Osteoblast (primary cell): ENCODE results near the gene AADACL3. TPM values are rescaled to one million over a fixed set of nuclear protein-coding genes. Genes with fewer than 3 reads are reported as not detected.
A peak's percentile ranks its signal among the peaks of the same experiment; 100 is the strongest.

Experiments
- DNase-seq: peaks from one replicate; pipeline ENCODE4 v3.0.0; 2011; ENCODE audit warnings: low spot score, mixed read lengths; ENCODE audit not compliant: insufficient read length; ENCODE audit errors: missing footprints
- H2AFZ ChIP-seq: 2 replicates; pipeline ENCODE4 v1.6.0; 2011; ENCODE audit warnings: mild to moderate bottlenecking, low read length
- H3K27ac ChIP-seq: 2 replicates; pipeline ENCODE4 v1.5.1; 2011; ENCODE audit warnings: mild to moderate bottlenecking, low read depth, low read length, moderate library complexity
- H3K27me3 ChIP-seq: 2 replicates; pipeline ENCODE4 v1.6.0; 2012; ENCODE audit warnings: mild to moderate bottlenecking, control low read depth, inconsistent platforms, low read length, moderate library complexity; ENCODE audit not compliant: insufficient read depth
- H3K36me3 ChIP-seq: 2 replicates; pipeline ENCODE4 v1.5.1; 2011; ENCODE audit warnings: mild to moderate bottlenecking, low read length, control low read depth, moderate library complexity; ENCODE audit not compliant: insufficient read depth
- H3K4me1 ChIP-seq: 2 replicates; pipeline ENCODE4 v1.5.1; 2011; ENCODE audit warnings: mild to moderate bottlenecking, low read length, control low read depth, moderate library complexity; ENCODE audit not compliant: insufficient read depth
- H3K4me2 ChIP-seq: 2 replicates; pipeline ENCODE4 v1.6.0; 2011; ENCODE audit warnings: mild to moderate bottlenecking, low read length; ENCODE audit not compliant: insufficient read depth
- H3K4me3 ChIP-seq: fragments of 200-600 bp; sonication (generic); 3 replicates; pipeline ENCODE4 v1.5.1; 2012; ENCODE audit warnings: mild to moderate bottlenecking, low read length, inconsistent platforms; ENCODE audit not compliant: insufficient read depth
- H3K79me2 ChIP-seq: 2 replicates; pipeline ENCODE4 v1.6.0; 2012; ENCODE audit warnings: mild to moderate bottlenecking, low read length, control low read depth, inconsistent platforms; ENCODE audit not compliant: insufficient read depth
- H3K9me3 ChIP-seq: 2 replicates; pipeline ENCODE4 v1.5.1; 2011; ENCODE audit warnings: low read depth, low read length, control low read depth
- H4K20me1 ChIP-seq: 2 replicates; pipeline ENCODE4 v1.6.0; 2012; ENCODE audit warnings: mild to moderate bottlenecking, low read length, control low read depth; ENCODE audit not compliant: insufficient read depth
- CTCF ChIP-seq: IDR thresholded peaks from 2 replicates; pipeline ENCODE4 v1.5.1; 2011; ENCODE audit warnings: mild to moderate bottlenecking, low read depth, low read length, moderate library complexity; ENCODE audit errors: extremely low read depth
- total RNA-seq: library from RNA; depleted of rRNA; stranded (reverse); fragments of >200 nt; gene quantifications from 2 replicates; pipeline ENCODE4 v1.2.3, GENCODE V29; 2012

The AADACL3 gene
- total RNA-seq, 1 donor: not detected

- Histone ChIP-seq H3K4me1 (no peaks in the 10 kb centered on the region), H3K4me3 (no peak overlapping the region), H4K20me1 (no peaks in the 10 kb centered on the region), H3K36me3 (no peaks in the 10 kb centered on the region), H3K27ac (no peak overlapping the region), H3K79me2 (no peaks in the 10 kb centered on the region), H3K4me2 (no peak overlapping the region), H3K27me3 (no peaks in the 10 kb centered on the region), H3K9me3 (no peaks in the 10 kb centered on the region), H2AFZ (no peak overlapping the region)
- DNase-seq: no peak
- TF ChIP-seq CTCF: no peak
Observed at GRCh38 chr1:12678820-12679219, 37.1 kb upstream of the AADACL3 start.

GRCh38 chr1:12690156-12690555 is 25.8 kb upstream of the AADACL3 start:
- no peaks in the 10 kb centered on the region for H3K79me2 ChIP-seq
- no peaks in the 10 kb centered on the region for H4K20me1 ChIP-seq
- H3K27me3 ChIP-seq: peaks cover 2% of the 10 kb centered on the region
- no peak overlapping the region for H3K4me2 ChIP-seq
- H3K9me3 ChIP-seq: no peaks in the 10 kb centered on the region
- no peaks in the 10 kb centered on the region for H3K4me1 ChIP-seq
- no peak for TF ChIP-seq CTCF
- no peak overlapping the region for H3K4me3 ChIP-seq
- DNase-seq: no peak
- no peak overlapping the region for H3K27ac ChIP-seq
- no peak overlapping the region for H2AFZ ChIP-seq
- no peaks in the 10 kb centered on the region for H3K36me3 ChIP-seq

- Histone ChIP-seq H3K27me3 (no peaks in the 10 kb centered on the region), H4K20me1 (no peaks in the 10 kb centered on the region), H3K36me3 (no peaks in the 10 kb centered on the region), H3K4me3 (no peak overlapping the region), H3K9me3 (no peaks in the 10 kb centered on the region), H3K27ac (no peak overlapping the region), H3K4me2 (peak overlapping the region; percentile 11), H2AFZ (no peak overlapping the region), H3K79me2 (no peaks in the 10 kb centered on the region), H3K4me1 (no peaks in the 10 kb centered on the region)
- no peak for TF ChIP-seq CTCF
- DNase-seq: no peak
Observed at GRCh38 chr1:12692967-12693782, 22.7 kb upstream of the AADACL3 start.

GRCh38 chr1:12696658-12697057 is 19.3 kb upstream of the AADACL3 start:
- no peaks in the 10 kb centered on the region for H3K9me3 ChIP-seq
- no peak overlapping the region for H3K4me3 ChIP-seq
- H2AFZ ChIP-seq: no peak overlapping the region
- TF ChIP-seq CTCF: no peak
- no peak overlapping the region for H3K4me2 ChIP-seq
- DNase-seq: no peak
- H3K36me3 ChIP-seq: no peaks in the 10 kb centered on the region
- peak overlapping the region; percentile 17 for H3K27ac ChIP-seq
- no peaks in the 10 kb centered on the region for H3K4me1 ChIP-seq
- no peaks in the 10 kb centered on the region for H3K79me2 ChIP-seq
- H4K20me1 ChIP-seq: no peaks in the 10 kb centered on the region
- H3K27me3 ChIP-seq: no peaks in the 10 kb centered on the region
